Hematopoietic multipotent progenitor cell treated with erythropoietin and hydrocortisone succinate and interleukin-3 and kit ligand, for 4 days (in vitro differentiated cells): ENCODE data around the gene TEF.
A peak's percentile ranks its signal among the peaks of the same experiment; 100 is the strongest.
"Not testable (repeated sequence)": the region's sequence is repeated elsewhere in the genome, so short reads cannot be mapped to it uniquely, and the experiment has no call there.

Experiments
- DNase-seq: peaks from one replicate; pipeline ENCODE4 v3.0.0-alpha.2; 2015

The TEF gene

DNA sequence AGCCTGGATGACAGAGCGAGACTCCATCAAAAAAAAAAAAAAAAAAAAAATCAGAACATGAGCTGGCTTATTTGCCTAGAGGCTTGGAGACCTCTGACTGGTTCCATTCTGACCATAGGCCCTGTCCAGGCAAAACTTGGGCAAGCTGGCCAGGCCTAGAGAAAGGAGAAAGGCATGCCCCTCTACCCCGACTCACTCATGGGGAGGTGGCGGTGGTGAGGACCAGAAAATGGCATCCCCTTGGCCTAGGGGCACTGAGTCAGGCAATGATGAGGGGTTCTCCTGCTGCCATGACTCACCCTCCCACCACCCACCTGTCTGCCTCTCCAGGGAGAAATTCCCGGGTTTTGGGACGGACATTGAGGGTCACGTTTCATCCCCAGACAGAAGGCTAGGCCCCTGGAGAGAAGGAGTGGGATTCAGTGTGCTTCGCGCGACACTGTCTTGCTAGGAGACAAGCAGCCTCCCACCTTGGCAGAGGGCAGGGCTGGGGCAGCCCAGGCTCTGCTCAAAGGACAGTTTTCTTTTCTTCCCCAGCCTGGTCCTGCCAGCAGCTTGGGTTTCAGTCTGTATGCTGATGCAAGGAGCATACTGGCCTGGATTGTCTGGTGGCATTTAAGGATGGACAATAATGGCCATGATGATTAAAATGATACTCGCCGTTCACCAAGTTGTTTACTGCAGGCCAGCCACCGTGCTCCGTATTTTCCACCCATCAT, 47.6 kb downstream of the TEF start:
- no peak for DNase-seq

DNA sequence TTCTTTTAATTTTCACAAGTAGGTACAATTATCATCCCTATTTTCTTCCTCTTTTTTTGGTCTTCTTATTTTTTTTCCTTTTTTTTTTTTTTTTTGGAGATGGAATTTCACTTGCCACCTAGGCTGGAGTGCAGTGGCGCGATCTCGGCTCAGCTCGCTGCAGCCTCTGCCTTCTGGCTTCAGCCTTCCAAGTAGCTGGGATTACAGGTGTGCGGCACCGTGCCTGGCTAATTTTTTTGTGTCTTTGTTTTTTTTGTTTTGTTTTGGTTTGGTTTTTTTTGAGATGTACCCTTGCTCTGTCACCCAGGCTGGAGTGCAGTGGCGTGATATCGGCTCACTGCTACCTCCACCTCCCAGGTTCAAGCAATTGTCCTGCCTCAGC, 48.2 kb downstream of the TEF start:
- DNase-seq, result no peak

- DNase-seq, result no peak
These were observed 49.9 kb downstream of the TEF start for GRCh38 chr22:41431656-41432055.

DNA sequence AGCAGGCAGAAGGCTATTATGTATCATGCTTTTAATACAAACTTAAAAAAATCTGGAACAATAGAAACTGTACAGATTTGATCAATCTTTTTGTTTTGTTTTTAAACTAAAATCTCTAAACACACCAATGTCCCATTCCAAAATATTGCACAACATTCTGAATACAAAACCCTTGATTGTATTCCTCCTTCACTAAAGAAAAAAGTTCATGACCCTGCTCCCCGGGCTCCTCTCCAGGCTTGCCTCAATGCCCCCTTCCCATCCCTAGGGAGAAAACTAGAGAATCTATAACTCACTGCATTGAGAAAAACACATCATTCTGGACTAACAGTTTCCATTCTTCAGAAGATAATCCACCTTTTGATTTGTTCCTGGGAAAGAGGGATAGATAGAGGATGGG, 51.7 kb downstream of the TEF start:
- not testable (repeated sequence) for DNase-seq

DNA sequence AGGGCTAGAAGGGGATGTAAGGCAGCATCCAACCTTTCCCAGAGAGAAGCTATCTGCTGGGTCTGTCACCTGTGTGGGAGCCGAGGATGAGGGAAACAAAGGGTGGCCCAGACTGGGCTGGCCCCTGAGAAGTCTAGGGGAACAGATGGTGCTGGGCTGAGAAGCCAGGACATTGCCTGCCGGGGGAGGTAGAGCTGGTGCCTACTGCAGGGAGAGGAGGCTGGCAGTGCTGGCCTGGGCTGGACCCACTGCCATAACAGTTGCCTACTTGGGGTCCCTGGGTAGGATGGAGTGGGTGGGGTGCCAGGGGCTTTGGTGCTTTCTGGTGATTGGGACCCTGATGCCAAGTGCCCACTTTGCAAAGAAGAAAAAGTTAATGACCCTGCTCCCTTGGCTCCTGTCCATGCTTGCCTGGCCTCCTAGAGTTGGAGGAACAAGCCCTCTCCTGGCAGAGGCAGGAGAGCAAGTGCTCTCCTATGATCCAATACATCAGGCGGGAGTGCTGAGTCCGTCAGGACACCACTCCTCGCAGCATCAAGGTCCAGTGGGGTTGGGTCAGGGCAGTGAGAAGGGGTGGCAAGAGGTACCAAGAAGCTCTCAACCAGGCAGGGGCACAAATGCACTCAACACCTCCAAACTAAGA, 52.7 kb downstream of the TEF start:
- not testable (repeated sequence) for DNase-seq

DNA sequence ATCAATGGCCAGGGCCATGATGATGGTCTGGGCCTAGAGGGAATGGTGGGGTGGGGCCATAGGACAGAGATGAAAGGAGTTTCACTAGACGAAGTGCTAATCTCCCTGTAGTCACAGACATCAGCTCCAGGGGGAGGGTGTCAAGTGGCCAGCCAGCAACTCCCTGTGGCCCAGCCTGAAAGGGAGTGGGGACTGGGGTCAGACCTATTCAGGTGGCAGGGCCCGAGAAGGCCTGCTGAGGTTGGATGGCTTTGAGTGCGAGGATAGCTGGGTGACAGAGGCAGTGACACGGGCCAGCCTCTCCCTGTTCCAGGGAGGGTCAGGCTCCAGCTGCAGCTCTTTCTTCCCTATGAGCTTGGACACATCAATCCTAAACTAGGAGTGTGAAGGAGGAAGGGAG, 53.8 kb downstream of the TEF start:
- DNase-seq, result no peak

DNA sequence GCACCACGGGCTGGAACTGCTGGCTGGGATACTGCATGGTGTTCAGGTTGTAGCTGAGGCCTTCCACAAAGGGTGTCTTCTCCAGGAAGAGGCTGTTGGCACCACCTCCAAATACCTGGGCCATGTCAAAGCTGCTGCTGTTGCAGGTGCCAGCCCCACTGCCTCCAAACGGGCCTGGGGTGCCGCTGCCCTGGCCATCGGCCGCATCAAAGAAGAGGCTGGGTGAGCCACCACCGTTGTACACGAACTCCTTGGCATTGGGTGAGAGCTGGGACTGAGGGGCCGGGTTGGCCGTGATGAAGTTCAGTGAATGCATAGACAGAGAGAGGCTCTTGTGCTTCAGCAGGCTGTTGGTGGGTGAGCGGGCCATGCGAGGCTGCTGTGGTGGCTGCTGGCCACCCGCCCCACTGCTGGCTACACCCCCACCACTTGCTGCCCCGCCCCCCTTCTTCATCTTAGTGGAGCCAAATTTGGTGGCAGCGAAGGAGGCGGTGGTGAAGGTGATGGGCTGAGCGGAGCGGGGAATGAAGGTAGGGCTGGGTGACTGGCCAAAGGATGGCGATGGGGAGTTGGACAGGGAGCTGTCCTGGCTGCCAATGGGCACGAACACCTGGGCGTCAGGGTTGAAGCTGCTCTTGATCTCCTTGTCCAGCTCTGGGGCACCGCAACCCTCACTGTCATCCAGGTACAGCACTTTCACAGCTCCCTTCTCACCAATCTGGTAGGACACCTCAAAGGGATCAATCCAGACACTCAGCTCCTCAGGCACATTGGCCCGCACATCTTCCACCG, 54.8 kb downstream of the TEF start:
- no peak for DNase-seq

GRCh38 chr22:41437198-41437597, 55.5 kb downstream of the TEF start:
- DNase-seq, result no peak

DNA sequence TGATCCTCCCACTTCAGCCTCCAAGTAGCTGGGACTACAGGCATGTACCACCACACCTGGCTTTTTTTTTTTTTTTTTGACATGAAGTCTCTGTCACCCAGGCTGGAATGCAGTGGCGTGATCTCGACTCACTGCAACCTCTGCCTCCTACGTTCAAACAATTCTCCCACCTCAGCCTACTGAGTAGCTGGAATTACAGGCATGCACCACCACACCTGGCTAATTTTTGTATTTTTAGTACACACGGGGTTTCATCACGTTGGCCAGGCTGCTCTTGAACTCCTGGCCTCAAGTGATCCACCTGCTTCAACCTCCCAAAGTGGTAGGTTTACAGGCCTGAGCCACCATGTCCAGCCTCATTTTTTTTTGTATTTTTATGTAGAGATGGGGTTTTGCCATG, 58.8 kb downstream of the TEF start:
- not testable (repeated sequence) for DNase-seq

DNA sequence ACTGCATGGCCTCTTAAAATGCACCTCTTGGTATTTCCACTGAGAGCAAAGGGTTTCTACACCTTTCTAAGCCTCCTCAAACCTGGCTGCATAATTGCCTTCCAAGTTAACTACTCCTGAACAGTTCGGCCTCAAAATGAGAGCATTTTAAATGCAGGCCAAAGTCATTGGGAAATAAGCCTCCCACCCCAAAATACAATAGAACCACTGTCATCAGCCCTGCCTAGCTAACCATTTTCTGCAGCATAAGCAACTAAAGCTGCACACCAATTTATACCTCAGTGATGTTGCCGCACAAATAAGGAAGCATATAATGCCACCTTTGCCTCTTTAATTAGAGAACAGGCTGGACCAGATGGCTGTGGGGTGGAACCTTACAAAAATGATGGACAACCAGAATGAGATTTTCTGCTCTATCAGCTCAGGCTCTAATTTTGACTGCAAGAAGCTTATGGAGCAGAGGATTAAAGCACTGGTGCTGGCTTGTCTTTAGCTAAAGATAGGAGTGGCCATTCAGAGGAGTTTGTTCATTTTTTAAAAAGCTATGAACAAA, 60.6 kb downstream of the TEF start:
- no peak for DNase-seq

DNA sequence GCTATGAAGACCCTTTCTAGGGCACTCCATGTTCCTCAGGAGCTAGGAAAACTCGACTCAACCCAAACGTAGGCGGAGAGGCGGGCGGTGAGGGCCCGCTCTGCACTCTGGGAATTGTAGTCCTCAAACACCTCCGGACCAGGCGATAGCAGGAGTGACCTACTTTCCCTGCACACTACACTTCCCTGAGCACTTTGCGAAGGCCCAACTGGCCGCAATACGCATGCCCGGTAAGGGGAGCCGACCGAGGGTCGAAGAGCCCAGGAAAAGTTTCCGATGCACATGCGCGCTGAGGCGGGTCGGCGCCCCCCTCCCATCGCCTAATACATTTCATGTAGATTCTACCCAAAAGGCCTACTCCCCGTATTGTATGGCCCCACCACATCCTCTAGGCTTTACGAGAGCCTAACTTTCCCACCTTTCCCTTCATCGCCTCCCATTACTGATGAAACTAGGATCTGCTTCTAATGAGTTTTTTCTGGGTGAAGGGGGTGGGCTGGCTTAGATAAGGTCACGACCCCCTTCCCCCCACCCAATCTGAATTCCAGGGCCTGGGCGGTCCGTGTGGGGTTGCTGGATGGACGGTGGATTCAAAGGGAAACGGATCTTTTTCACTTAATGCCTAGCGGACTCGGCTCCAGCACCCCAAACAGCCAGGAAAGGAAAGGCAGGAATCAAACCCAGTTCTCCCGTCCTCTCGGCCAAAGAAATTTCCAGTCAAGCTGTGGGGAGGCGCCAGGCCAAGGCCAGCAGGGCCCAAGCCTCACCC, 62.8 kb downstream of the TEF start:
- peak; percentile 98 for DNase-seq

DNA sequence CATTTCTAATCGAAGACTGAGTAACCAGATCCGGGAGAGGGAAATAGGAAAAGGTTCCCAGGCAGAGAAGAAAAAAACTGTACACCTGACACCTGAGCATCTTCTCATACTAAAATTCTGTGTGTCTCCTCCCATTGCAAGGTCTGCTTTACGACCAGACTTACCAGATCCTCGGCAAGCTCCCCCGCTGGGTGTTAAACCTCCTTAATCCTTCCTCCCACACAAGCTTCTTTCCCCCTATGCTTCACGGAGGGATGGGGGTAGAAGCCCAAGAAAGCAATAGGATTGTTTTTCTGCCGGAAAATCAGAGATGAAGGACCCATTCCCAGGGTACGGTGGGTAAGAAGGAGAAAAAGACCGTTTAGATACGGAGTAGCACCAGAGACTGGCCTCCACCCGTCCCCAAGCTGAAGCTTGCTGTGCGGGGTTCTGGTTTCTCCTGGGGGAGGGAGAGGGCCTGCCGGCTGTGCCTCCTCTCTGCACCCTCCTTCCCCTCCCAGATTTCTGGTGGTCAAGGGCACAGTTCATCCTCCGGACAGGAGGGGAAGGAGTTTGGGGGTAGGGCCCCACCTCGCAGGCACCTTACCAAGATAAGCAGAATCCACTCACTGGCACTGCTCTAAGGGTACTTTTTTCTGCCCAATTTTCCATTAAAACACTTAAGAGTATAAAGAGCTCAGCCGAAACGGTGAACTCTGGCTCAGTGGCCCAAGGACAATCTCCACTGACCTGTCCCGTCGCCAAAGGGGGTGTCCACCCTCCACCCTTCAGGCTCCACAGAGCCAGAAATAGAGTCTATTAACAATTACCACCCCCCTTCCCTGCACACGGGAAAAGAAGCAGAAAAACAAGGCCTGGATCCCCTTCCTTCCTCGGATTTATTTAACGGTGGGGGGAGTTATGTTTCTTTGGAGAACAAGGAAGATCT, 63.7 kb downstream of the TEF start:
- peak; percentile 44 for DNase-seq

DNA sequence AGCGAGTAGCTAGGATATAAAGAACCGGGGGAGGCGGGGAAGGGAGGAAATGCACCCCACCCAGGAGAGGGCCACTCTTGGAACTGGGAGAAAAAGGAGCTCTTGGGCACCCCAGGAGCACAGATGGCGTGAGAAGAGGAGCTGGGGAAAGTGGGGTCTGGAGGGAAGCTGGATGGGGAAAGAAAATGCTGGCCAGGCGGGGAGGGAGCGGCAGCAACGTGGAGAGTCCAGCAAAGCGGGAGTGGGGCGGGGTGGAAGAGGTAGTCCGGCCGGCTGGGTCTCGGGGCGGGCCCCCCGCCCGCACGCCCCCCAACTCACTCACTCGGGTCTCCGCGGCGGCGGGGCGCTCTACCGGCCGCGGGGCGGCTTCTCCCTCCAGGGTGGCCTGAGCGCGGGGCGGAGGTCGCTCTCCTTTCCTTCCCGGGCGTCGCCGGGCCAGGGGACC, 64.3 kb downstream of the TEF start:
- peak; percentile 47 for DNase-seq

GRCh38 chr22:41446639-41447434, 65.1 kb downstream of the TEF start, which contains the start of gene TOB2:
TOB2 (minus strand) TSS chr22:41446801; CDS start chr22:41437345, 9,456 bp downstream.
- DNase-seq, result peak; percentile 97

GRCh38 chr22:41447435-41448188, 65.9 kb downstream of the TEF start:
- DNase-seq, result peak; percentile 87

GRCh38 chr22:41448189-41448808, 66.6 kb downstream of the TEF start:
- peak; percentile 100 for DNase-seq
